Activated T-cell treated with anti-CD3 and anti-CD28 coated beads, Interleukin-2, amount 50 U/mL, for 4 hours (primary cell): Measurements from ENCODE around the gene DAB2IP. TPM values are rescaled to one million over a fixed set of nuclear protein-coding genes. Genes with fewer than 3 reads are reported as not detected.

Experiments
- ATAC-seq, 2 donors: fragments of 200-7000 bp; cut with Tn5 transposase; one replicate each; pipeline ENCODE4 v1.10.0; 2021
- DNase-seq: peaks from one replicate; pipeline ENCODE4 v3.0.0-alpha.2; 2020
- H3K27me3 Mint-ChIP-seq: one replicate; pipeline ENCODE4 v1.8.0; 2021; ENCODE audit warnings: low read depth, mixed read lengths
- H3K36me3 Mint-ChIP-seq: one replicate; pipeline ENCODE4 v1.8.0; 2022; ENCODE audit warnings: mixed read lengths; ENCODE audit not compliant: insufficient read depth
- H3K4me1 Mint-ChIP-seq: one replicate; pipeline ENCODE4 v1.8.0; 2021; ENCODE audit warnings: low read depth, mixed read lengths
- H3K4me3 Mint-ChIP-seq: one replicate; pipeline ENCODE4 v1.8.0; 2021; ENCODE audit warnings: mild to moderate bottlenecking, moderate library complexity, mixed read lengths
- H3K9me3 Mint-ChIP-seq: one replicate; pipeline ENCODE4 v1.8.0; 2021; ENCODE audit warnings: mixed read lengths
- total RNA-seq, 3 donors: library from RNA; stranded (reverse); gene quantifications; one replicate each; pipeline ENCODE4 v1.2.1, GENCODE V29; 2021

The DAB2IP gene
- total RNA-seq, 3 donors from 2014 or later, result 0.14 to 0.24 (median 0.18) TPM

GRCh38 chr9:121685146-121685794 is 33.8 kb downstream of the DAB2IP start:
- no peaks in the 10 kb centered on the region for H3K9me3 Mint-ChIP-seq
- no peaks in the 10 kb centered on the region for H3K36me3 Mint-ChIP-seq
- no peaks in the 10 kb centered on the region for H3K27me3 Mint-ChIP-seq
- H3K4me3 Mint-ChIP-seq, result no peak overlapping the region
- H3K4me1 Mint-ChIP-seq, result no peaks in the 10 kb centered on the region
- DNase-seq, result no peak
- no peak for ATAC-seq

- ATAC-seq, result no peak
- H3K27me3 Mint-ChIP-seq, result no peaks in the 10 kb centered on the region
- no peak for DNase-seq
Observed at GRCh38 chr9:121685795-121686377, 34.5 kb downstream of the DAB2IP start.

GRCh38 chr9:121686930-121687541 is 35.6 kb downstream of the DAB2IP start:
- H3K4me1 Mint-ChIP-seq, result no peaks in the 10 kb centered on the region
- ATAC-seq (peak; percentile 61 to 70), DNase-seq (peak; percentile 24)
- no peaks in the 10 kb centered on the region for H3K9me3 Mint-ChIP-seq
- no peak overlapping the region for H3K4me3 Mint-ChIP-seq
- H3K36me3 Mint-ChIP-seq, result no peaks in the 10 kb centered on the region
- no peaks in the 10 kb centered on the region for H3K27me3 Mint-ChIP-seq

More at GRCh38 chr9:121685795-121686377, 34.5 kb downstream of the DAB2IP start:
- Mint-ChIP-seq H3K4me3 (no peak overlapping the region), H3K4me1 (no peaks in the 10 kb centered on the region), H3K9me3 (no peaks in the 10 kb centered on the region), H3K36me3 (no peaks in the 10 kb centered on the region)

DNA sequence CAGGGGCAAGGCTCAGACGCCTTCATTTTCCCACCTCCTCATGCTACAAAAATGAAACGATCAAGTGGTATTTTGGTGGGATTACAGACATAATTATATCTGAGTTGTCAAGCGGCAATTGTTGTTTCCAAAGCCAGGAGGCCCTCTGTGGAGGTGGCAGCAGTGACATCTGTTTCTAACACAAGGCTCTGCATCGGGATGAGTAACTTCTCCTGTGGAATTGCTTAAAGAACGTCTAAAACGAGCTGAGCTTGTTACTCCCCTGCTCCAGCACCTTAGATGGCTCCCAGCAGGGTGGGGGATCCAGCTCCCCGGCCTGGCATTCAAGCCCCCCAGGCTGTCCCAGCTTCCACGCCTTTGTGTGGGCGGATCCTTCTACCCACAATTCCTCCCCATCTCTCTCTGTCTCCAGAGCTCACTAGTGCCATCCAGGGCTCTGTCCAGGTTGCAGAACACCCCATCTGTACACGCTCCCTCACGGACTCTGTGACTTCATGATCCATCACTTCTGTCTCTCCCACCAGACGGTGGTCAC is 36.8 kb downstream of the DAB2IP start:
- DNase-seq, result no peak
- no peaks in the 10 kb centered on the region for H3K27me3 Mint-ChIP-seq
- no peak for ATAC-seq
- no peak overlapping the region for H3K4me3 Mint-ChIP-seq
- H3K9me3 Mint-ChIP-seq, result no peaks in the 10 kb centered on the region
- H3K36me3 Mint-ChIP-seq, result no peaks in the 10 kb centered on the region
- H3K4me1 Mint-ChIP-seq, result no peaks in the 10 kb centered on the region

- no peaks in the 10 kb centered on the region for H3K36me3 Mint-ChIP-seq
- peaks cover 2% of the 10 kb centered on the region for H3K27me3 Mint-ChIP-seq
- H3K4me3 Mint-ChIP-seq, result no peak overlapping the region
Observed at GRCh38 chr9:121688681-121689080, 37.2 kb downstream of the DAB2IP start.

GRCh38 chr9:121689461-121690157 is 38.2 kb downstream of the DAB2IP start:
- no peak for DNase-seq
- no peak for ATAC-seq

More at GRCh38 chr9:121688681-121689080, 37.2 kb downstream of the DAB2IP start:
- DNase-seq, result no peak
- Mint-ChIP-seq H3K9me3 (no peaks in the 10 kb centered on the region), H3K4me1 (no peaks in the 10 kb centered on the region)
- ATAC-seq, result no peak

GRCh38 chr9:121690316-121690715 is 38.9 kb downstream of the DAB2IP start:
- H3K36me3 Mint-ChIP-seq, result no peaks in the 10 kb centered on the region
- no peaks in the 10 kb centered on the region for H3K9me3 Mint-ChIP-seq
- H3K27me3 Mint-ChIP-seq, result peaks cover 3% of the 10 kb centered on the region
- DNase-seq (no peak), ATAC-seq (no peak)
- H3K4me1 Mint-ChIP-seq, result no peaks in the 10 kb centered on the region
- H3K4me3 Mint-ChIP-seq, result no peak overlapping the region

More at GRCh38 chr9:121689461-121690157, 38.2 kb downstream of the DAB2IP start:
- H3K4me1 Mint-ChIP-seq, result no peaks in the 10 kb centered on the region
- no peaks in the 10 kb centered on the region for H3K9me3 Mint-ChIP-seq
- H3K27me3 Mint-ChIP-seq, result peaks cover 2% of the 10 kb centered on the region
- no peak overlapping the region for H3K4me3 Mint-ChIP-seq
- no peaks in the 10 kb centered on the region for H3K36me3 Mint-ChIP-seq

GRCh38 chr9:121690766-121691165 is 39.3 kb downstream of the DAB2IP start:
- H3K9me3 Mint-ChIP-seq, result no peaks in the 10 kb centered on the region
- no peaks in the 10 kb centered on the region for H3K4me1 Mint-ChIP-seq
- no peak for ATAC-seq
- peaks cover 4% of the 10 kb centered on the region for H3K27me3 Mint-ChIP-seq
- DNase-seq, result no peak
- no peak overlapping the region for H3K4me3 Mint-ChIP-seq
- no peaks in the 10 kb centered on the region for H3K36me3 Mint-ChIP-seq

- H3K4me3 Mint-ChIP-seq, result no peak overlapping the region
- H3K4me1 Mint-ChIP-seq, result peaks cover 1% of the 10 kb centered on the region
- ATAC-seq, result no peak
Observed at GRCh38 chr9:121691890-121692289, 40.5 kb downstream of the DAB2IP start.

GRCh38 chr9:121692606-121693387 is 41.4 kb downstream of the DAB2IP start:
- peaks cover 4% of the 10 kb centered on the region for H3K4me1 Mint-ChIP-seq
- no peak for ATAC-seq
- no peak overlapping the region for H3K4me3 Mint-ChIP-seq
- H3K9me3 Mint-ChIP-seq, result no peaks in the 10 kb centered on the region
- peaks cover 19% of the 10 kb centered on the region for H3K27me3 Mint-ChIP-seq
- no peaks in the 10 kb centered on the region for H3K36me3 Mint-ChIP-seq
- DNase-seq, result no peak

More at GRCh38 chr9:121691890-121692289, 40.5 kb downstream of the DAB2IP start:
- DNase-seq, result no peak
- Mint-ChIP-seq H3K36me3 (no peaks in the 10 kb centered on the region), H3K27me3 (peaks cover 10% of the 10 kb centered on the region), H3K9me3 (no peaks in the 10 kb centered on the region)

DNA sequence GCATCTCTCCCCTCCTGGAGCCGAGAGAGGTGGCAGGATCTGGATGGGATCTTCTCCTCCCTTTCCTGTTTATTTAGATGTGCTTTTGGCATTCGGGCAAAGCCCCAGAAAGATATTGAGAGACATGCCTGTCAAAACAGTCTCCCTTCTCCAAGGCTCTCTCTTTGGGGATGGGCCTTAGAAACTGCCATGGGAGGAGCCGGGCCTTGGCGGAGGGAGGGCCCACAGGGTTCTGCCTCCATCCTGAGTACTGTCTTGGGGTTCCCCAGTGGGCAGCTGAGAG is 41.9 kb downstream of the DAB2IP start:
- ATAC-seq (no peak), DNase-seq (no peak)
- Mint-ChIP-seq H3K4me1 (peaks cover 4% of the 10 kb centered on the region), H3K9me3 (no peaks in the 10 kb centered on the region), H3K4me3 (no peak overlapping the region), H3K36me3 (no peaks in the 10 kb centered on the region), H3K27me3 (peaks cover 25% of the 10 kb centered on the region)

- no peak overlapping the region for H3K4me3 Mint-ChIP-seq
- H3K36me3 Mint-ChIP-seq, result no peaks in the 10 kb centered on the region
- ATAC-seq (no peak), DNase-seq (no peak)
- no peaks in the 10 kb centered on the region for H3K9me3 Mint-ChIP-seq
- peaks cover 27% of the 10 kb centered on the region for H3K27me3 Mint-ChIP-seq
- H3K4me1 Mint-ChIP-seq, result peaks cover 4% of the 10 kb centered on the region
Observed at GRCh38 chr9:121694001-121694400, 42.6 kb downstream of the DAB2IP start.

DNA sequence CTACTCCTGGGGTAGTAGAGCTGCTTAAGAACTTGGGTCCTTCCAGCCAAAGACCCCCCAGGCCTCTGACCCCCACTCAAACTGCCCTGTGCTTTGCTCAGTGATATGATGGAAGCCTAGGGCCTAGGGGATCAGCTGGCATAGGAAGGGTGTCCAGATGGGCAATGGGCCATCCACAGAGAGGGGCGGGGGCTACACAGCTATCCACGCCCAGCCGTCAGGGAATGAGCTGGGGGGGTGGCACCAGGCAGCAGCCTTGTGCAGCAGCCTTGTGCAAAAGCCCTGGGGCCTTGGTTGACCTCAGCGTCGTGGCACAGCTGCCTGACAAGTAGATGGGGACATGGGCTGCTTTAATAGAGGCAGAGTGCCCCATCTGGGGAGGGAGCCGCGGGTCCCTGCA is 43.2 kb downstream of the DAB2IP start:
- H3K36me3 Mint-ChIP-seq, result no peaks in the 10 kb centered on the region
- ATAC-seq (no peak), DNase-seq (no peak)
- H3K4me1 Mint-ChIP-seq, result peaks cover 4% of the 10 kb centered on the region
- H3K9me3 Mint-ChIP-seq, result no peaks in the 10 kb centered on the region
- no peak overlapping the region for H3K4me3 Mint-ChIP-seq
- H3K27me3 Mint-ChIP-seq, result peaks cover 29% of the 10 kb centered on the region

- Mint-ChIP-seq H3K4me3 (peak overlapping the region; percentile 9), H3K36me3 (no peaks in the 10 kb centered on the region), H3K9me3 (no peaks in the 10 kb centered on the region), H3K4me1 (peaks cover 4% of the 10 kb centered on the region), H3K27me3 (peaks cover 45% of the 10 kb centered on the region)
- no peak for DNase-seq
- no peak for ATAC-seq
Observed at GRCh38 chr9:121696930-121697329, 45.5 kb downstream of the DAB2IP start.
